Skeletal muscle tissue (tissue), 4 donors: Measurements from ENCODE around the gene CLN5. TPM values are rescaled to one million over a fixed set of nuclear protein-coding genes. Genes with fewer than 3 reads are reported as not detected.

ENCODE experiments used
- H3K27ac ChIP-seq: one replicate; pipeline ENCODE4 v1.7.0; 2013; ENCODE audit warnings: mild to moderate bottlenecking, low read depth, low read length, inconsistent platforms
- H3K27me3 ChIP-seq, 3 donors: one replicate each; pipeline ENCODE4 v1.7.0; 2013; ENCODE audit warnings: low read length in 3 of 3; ENCODE audit not compliant: control insufficient read depth in 3 of 3, insufficient read depth in 3 of 3
- H3K36me3 ChIP-seq, 3 donors: one replicate each; pipeline ENCODE4 v1.7.0; 2013; ENCODE audit warnings: low read length in 3 of 3; ENCODE audit not compliant: control insufficient read depth in 3 of 3, insufficient read depth in 3 of 3
- H3K4me1 ChIP-seq, 3 donors: one replicate each; pipeline ENCODE4 v1.7.0; 2013; ENCODE audit warnings: low read length in 3 of 3, mild to moderate bottlenecking in 3 of 3; ENCODE audit not compliant: control insufficient read depth in 3 of 3, insufficient read depth in 3 of 3
- H3K4me3 ChIP-seq, 3 donors: one replicate each; pipeline ENCODE4 v1.7.0; 2013; ENCODE audit warnings: low read length in 3 of 3
- H3K9ac ChIP-seq, 3 donors: one replicate each; pipeline ENCODE4 v1.7.0; 2013; ENCODE audit warnings: low read length in 3 of 3, mild to moderate bottlenecking in 3 of 3, moderate library complexity in 2 of 3, low read depth in 1 of 3
- H3K9me3 ChIP-seq, 3 donors: one replicate each; pipeline ENCODE4 v1.7.0; 2013; ENCODE audit warnings: low read length in 3 of 3; ENCODE audit not compliant: control insufficient read depth in 3 of 3
- total RNA-seq: library from RNA; depleted of rRNA; stranded (reverse); fragments of >200 nt; gene quantifications from one replicate; pipeline ENCODE4 v1.2.3, GENCODE V29; 2014
- donor health status: Osteomylitis.

The CLN5 gene
- total RNA-seq, 1 donor from 2014 or later, result 16.7 TPM

- Histone ChIP-seq H3K9me3 (no peaks in the 10 kb centered on the region), H3K36me3 (no peaks in the 10 kb centered on the region), H3K27me3 (no peaks in the 10 kb centered on the region), H3K9ac (no peak overlapping the region), H3K27ac (no peak overlapping the region), H3K4me3 (no peak overlapping the region), H3K4me1 (no peaks in the 10 kb centered on the region)
Measured at GRCh38 chr13:76974618-76974975, 17.3 kb upstream of the CLN5 start.

DNA sequence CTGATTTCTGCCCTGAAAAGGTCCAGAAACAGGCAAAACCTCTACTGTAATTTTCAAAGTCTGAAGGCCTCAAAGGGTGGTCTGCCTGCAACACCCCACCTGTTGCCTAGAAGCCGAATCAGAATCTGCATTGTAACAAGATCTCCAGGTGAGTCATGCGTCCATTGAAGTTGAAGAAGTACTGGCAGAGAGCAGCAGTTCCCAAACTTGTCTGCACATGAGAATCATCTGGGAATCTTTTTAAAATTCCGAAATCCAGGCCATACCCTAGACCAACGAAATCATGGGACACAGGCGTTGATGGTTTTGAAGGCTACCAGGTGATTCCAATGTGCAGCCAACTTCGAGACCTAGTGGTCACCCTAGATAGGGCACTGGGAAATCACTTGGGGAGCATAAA lies 16.0 kb upstream of the CLN5 start:
- Histone ChIP-seq H3K27ac (no peak overlapping the region), H3K27me3 (no peaks in the 10 kb centered on the region), H3K4me3 (no peak overlapping the region), H3K9ac (no peak overlapping the region), H3K4me1 (no peaks in the 10 kb centered on the region), H3K36me3 (no peaks in the 10 kb centered on the region), H3K9me3 (no peaks in the 10 kb centered on the region)

- no peaks in the 10 kb centered on the region for H3K36me3 ChIP-seq
- no peaks in the 10 kb centered on the region for H3K27me3 ChIP-seq
- no peak overlapping the region for H3K27ac ChIP-seq
- no peaks in the 10 kb centered on the region for H3K4me1 ChIP-seq
- H3K4me3 ChIP-seq, result no peak overlapping the region
- no peak overlapping the region for H3K9ac ChIP-seq
- no peaks in the 10 kb centered on the region for H3K9me3 ChIP-seq
Measured at GRCh38 chr13:76976490-76976889, 15.4 kb upstream of the CLN5 start.

DNA sequence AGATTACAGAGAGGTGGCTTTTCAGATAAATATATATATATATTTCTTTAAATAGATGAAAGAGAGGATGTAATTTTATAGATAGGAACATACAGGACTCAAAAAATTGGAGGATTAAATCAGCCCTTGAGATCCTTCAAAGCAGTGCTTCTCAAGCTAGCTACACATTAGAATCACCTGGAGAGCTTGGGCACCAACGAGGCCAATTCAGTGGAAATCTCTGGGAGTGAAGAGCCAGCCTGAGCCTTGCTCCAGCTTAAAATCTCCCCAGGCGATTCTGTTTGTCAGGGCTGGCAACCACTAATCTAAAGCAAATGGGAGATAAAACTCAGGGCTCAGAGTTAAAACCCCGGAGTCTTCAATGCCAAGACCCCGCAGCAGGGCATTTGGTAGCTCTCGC lies 15.0 kb upstream of the CLN5 start:
- Histone ChIP-seq H3K4me3 (no peak overlapping the region), H3K9ac (no peak overlapping the region), H3K4me1 (no peaks in the 10 kb centered on the region), H3K36me3 (no peaks in the 10 kb centered on the region), H3K27me3 (no peaks in the 10 kb centered on the region), H3K9me3 (no peaks in the 10 kb centered on the region), H3K27ac (no peak overlapping the region)

GRCh38 chr13:76980075-76980718 lies 11.7 kb upstream of the CLN5 start:
- H3K36me3 ChIP-seq, result no peaks in the 10 kb centered on the region
- H3K9ac ChIP-seq, result no peak overlapping the region
- no peaks in the 10 kb centered on the region for H3K27me3 ChIP-seq
- peak overlapping the region; percentile 17 to 54 (median 41) for H3K4me3 ChIP-seq
- no peaks in the 10 kb centered on the region for H3K4me1 ChIP-seq
- no peaks in the 10 kb centered on the region for H3K9me3 ChIP-seq
- no peak overlapping the region for H3K27ac ChIP-seq

DNA sequence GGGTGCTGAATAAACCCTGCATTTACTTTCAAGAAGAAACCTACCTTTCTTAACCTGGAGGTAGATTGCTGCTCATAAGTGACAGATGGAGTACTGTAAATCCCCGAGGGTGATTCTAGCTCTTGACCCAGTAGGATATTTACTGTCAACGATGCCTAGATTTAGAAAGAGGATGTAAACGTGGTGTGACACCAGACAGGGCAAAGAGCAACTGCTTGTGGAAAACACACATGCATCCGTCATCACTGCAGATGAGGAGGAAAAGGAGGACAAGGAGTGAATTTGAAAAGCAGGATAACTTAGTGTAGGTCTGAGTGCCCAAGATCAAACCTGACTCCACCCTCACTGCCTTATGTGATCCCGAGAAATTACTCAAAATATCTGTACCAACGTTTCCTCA lies 9.8 kb upstream of the CLN5 start:
- Histone ChIP-seq H3K27ac (no peak overlapping the region), H3K4me3 (no peak overlapping the region), H3K27me3 (no peaks in the 10 kb centered on the region), H3K9me3 (no peaks in the 10 kb centered on the region), H3K36me3 (no peaks in the 10 kb centered on the region), H3K4me1 (no peaks in the 10 kb centered on the region), H3K9ac (no peak overlapping the region)

GRCh38 chr13:76983676-76984075 lies 8.2 kb upstream of the CLN5 start:
- H3K4me3 ChIP-seq, result no peak overlapping the region
- H3K4me1 ChIP-seq, result no peaks in the 10 kb centered on the region
- H3K27me3 ChIP-seq, result no peaks in the 10 kb centered on the region
- no peak overlapping the region for H3K27ac ChIP-seq
- H3K9ac ChIP-seq, result no peak overlapping the region
- H3K9me3 ChIP-seq, result no peaks in the 10 kb centered on the region
- H3K36me3 ChIP-seq, result no peaks in the 10 kb centered on the region

- peak overlapping the region; percentile 85 to 95 (median 88) for H3K4me3 ChIP-seq
- peaks cover 0 to 10% (median 7%) of the 10 kb centered on the region in 3 donors for H3K36me3 ChIP-seq
- no peaks in the 10 kb centered on the region for H3K27me3 ChIP-seq
- peaks cover 9 to 14% (median 13%) of the 10 kb centered on the region in 3 donors for H3K4me1 ChIP-seq
- H3K27ac ChIP-seq, result peak overlapping the region; percentile 90
- H3K9ac ChIP-seq, result peak overlapping the region; percentile 63 to 89 (median 84)
- H3K9me3 ChIP-seq, result no peaks in the 10 kb centered on the region
Measured at GRCh38 chr13:76991432-76991795, 467 bp upstream of the CLN5 start.

- Histone ChIP-seq H3K9ac (peak overlapping the region; percentile 84 to 97 (median 89)), H3K27ac (peak overlapping the region; percentile 90), H3K4me3 (peak overlapping the region; percentile 85 to 95 (median 88)), H3K9me3 (no peaks in the 10 kb centered on the region), H3K4me1 (peaks cover 9 to 14% (median 13%) of the 10 kb centered on the region in 3 donors), H3K27me3 (no peaks in the 10 kb centered on the region), H3K36me3 (peaks cover 0 to 12% (median 7%) of the 10 kb centered on the region in 3 donors)
Measured at GRCh38 chr13:76992548-76993001, 694 bp downstream of the CLN5 start.

- Histone ChIP-seq H3K27ac (peak overlapping the region; percentile 90), H3K4me1 (peaks cover 9 to 14% (median 13%) of the 10 kb centered on the region in 3 donors)
Measured at GRCh38 chr13:76993021-76993420, 1.1 kb downstream of the CLN5 start.

More at GRCh38 chr13:76993021-76993420, 1.1 kb downstream of the CLN5 start:
- Histone ChIP-seq H3K9me3 (no peaks in the 10 kb centered on the region), H3K4me3 (peak overlapping the region; percentile 85 to 95 (median 88)), H3K9ac (peak overlapping the region; percentile 84 to 97 (median 89)), H3K27me3 (no peaks in the 10 kb centered on the region), H3K36me3 (peaks cover 0 to 12% (median 10%) of the 10 kb centered on the region in 3 donors)
